Stomach (tissue), 4 donors: ENCODE results near the gene MAML1.

Experiments
- EP300 ChIP-seq: sonication (generic); formaldehyde crosslinking; IDR thresholded peaks from one replicate; pipeline ENCODE4 v1.6.1; 2017; ENCODE audit warnings: antibody characterized with exemption
- POLR2AphosphoS5 ChIP-seq, 3 donors: sonication (generic); formaldehyde crosslinking; IDR thresholded peaks; one replicate each; pipeline ENCODE4 v1.6.1; 2016; ENCODE audit warnings: antibody characterized with exemption in 3 of 3
- TF ChIP-seq, protein P1 (sequence below), 7 experiments: fragments of 450-650 bp in 4 of 7; fragments of 200-600 bp in 3 of 7; sonication (generic) in 3 of 7; IDR thresholded peaks; one replicate each; pipeline ENCODE4 v1.5.1; 2016 to 2019; ENCODE audit warnings: antibody characterized with exemption in 7 of 7, control low read depth in 2 of 7, mild to moderate bottlenecking in 1 of 7

DNA sequence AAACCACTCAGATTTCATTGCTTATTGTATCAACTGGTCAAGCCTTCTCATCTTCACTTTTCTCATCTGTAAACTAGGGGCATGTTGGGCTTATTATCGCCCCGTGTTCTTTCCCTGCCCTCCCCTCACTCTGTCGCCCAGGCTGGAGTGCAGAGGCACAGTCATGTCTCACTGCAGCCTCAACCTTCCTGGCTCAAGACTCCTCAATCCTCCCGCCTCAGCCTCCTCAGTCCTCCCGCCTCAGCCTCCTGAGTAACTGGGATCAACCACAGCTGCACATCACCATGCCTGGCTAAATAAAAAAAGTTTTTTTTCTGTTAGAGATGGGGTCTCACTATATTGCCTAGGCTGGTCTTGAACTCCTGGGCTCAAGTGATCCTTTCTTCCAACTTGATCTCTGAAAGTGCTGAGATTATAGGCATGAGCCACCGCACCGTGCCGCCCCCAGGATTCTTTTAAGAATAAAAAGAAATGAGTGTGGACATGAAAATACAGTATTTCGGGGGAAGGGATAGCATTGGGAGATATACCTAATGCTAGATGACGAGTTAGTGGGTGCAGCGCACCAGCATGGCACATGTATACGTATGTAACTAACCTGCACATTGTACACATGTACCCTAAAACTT lies 2.0 kb downstream of the MAML1 start:
- TF ChIP-seq EP300 = no peak
- TF ChIP-seq, protein P1, sequence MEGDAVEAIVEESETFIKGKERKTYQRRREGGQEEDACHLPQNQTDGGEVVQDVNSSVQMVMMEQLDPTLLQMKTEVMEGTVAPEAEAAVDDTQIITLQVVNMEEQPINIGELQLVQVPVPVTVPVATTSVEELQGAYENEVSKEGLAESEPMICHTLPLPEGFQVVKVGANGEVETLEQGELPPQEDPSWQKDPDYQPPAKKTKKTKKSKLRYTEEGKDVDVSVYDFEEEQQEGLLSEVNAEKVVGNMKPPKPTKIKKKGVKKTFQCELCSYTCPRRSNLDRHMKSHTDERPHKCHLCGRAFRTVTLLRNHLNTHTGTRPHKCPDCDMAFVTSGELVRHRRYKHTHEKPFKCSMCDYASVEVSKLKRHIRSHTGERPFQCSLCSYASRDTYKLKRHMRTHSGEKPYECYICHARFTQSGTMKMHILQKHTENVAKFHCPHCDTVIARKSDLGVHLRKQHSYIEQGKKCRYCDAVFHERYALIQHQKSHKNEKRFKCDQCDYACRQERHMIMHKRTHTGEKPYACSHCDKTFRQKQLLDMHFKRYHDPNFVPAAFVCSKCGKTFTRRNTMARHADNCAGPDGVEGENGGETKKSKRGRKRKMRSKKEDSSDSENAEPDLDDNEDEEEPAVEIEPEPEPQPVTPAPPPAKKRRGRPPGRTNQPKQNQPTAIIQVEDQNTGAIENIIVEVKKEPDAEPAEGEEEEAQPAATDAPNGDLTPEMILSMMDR (IDR thresholded peaks at IDR 0.05) = no peak
- TF ChIP-seq POLR2AphosphoS5 (IDR thresholded peaks at IDR 0.05) = no peak
